Fibroblast of the aortic adventitia (primary cell): ENCODE measurements around the gene CNNM3. TPM values are rescaled to one million over a fixed set of nuclear protein-coding genes. Genes with fewer than 3 reads are reported as not detected.

Experiments used
- DNase-seq: peaks from one replicate; pipeline ENCODE4 v3.0.0-alpha.2; 2010; ENCODE audit warnings: low read depth
- H3K4me3 ChIP-seq: 2 replicates; pipeline ENCODE4 v1.5.1; 2011; ENCODE audit warnings: low read depth, mild to moderate bottlenecking, control low read depth, low read length, moderate library complexity
- total RNA-seq: library from RNA; depleted of rRNA; stranded (reverse); fragments of >200 nt; gene quantifications from 2 replicates; pipeline ENCODE4 v1.2.3, GENCODE V29; 2012; ENCODE audit warnings: low replicate concordance
- TF ChIP-seq, protein P1 (sequence below): IDR thresholded peaks from 2 replicates; pipeline ENCODE4 v1.5.1; 2011; ENCODE audit warnings: mild to moderate bottlenecking, low read length, control low read depth, inconsistent platforms; ENCODE audit not compliant: insufficient read depth

Gene CNNM3
- total RNA-seq, 1 donor: 6.9 TPM

DNA sequence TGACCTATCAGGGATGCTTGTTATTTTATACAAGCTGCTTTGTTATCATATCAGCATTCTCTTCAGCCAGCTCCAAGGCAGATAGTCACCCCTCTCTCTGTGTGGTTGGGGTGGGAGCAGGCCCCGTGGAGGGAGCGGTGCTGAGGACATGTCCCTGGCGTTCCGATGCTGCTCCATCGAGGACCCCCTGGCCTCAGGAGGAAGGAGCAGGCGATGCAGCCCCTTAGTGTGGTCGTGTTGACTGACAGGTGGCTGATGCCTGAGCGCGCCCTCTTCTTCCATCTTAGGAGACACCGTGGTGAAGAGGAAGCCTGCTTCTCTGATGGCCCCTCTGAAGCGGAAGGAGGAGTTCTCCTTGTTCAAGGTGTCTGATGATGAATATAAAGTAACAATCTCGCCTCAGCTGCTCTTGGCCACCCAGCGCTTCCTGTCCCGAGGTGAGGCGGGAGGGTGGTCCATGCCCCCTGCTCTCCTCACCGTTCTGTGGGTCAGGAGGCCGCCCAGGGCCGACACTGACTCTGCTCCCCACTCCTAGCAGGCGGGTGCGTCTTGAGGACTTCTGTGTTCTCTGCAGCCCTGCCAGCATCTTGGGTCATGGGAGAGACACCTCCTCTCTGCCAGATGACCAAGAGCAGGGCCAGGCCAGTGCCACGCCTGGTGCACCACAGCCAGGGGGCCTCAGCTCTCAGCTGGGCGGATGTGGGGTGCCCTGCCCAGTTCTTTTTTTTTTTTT lies 10.6 kb downstream of the CNNM3 start:
- TF ChIP-seq, protein P1, sequence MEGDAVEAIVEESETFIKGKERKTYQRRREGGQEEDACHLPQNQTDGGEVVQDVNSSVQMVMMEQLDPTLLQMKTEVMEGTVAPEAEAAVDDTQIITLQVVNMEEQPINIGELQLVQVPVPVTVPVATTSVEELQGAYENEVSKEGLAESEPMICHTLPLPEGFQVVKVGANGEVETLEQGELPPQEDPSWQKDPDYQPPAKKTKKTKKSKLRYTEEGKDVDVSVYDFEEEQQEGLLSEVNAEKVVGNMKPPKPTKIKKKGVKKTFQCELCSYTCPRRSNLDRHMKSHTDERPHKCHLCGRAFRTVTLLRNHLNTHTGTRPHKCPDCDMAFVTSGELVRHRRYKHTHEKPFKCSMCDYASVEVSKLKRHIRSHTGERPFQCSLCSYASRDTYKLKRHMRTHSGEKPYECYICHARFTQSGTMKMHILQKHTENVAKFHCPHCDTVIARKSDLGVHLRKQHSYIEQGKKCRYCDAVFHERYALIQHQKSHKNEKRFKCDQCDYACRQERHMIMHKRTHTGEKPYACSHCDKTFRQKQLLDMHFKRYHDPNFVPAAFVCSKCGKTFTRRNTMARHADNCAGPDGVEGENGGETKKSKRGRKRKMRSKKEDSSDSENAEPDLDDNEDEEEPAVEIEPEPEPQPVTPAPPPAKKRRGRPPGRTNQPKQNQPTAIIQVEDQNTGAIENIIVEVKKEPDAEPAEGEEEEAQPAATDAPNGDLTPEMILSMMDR: no peak
- DNase-seq: no peak
- no peak overlapping the region for H3K4me3 ChIP-seq

DNA sequence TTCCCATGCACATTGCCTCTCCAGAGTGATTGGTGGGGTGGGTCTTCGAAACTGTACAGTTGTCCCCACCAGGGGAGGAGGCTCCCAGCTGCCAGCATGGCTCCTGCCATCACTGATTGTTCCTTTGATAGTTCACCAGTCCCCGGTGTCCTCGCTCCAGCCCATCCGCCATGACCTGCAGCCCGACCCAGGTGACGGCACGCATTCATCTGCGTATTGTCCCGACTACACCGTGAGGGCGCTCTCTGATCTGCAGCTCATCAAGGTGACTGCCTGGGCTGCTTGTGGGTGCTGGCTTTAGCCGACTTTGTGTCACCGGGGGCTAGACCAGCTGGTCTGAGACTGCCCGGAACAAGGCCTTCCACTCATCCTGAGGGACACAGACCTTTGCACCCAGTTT lies 12.4 kb downstream of the CNNM3 start:
- no peak overlapping the region for H3K4me3 ChIP-seq
- TF ChIP-seq, protein P1: no peak

DNA sequence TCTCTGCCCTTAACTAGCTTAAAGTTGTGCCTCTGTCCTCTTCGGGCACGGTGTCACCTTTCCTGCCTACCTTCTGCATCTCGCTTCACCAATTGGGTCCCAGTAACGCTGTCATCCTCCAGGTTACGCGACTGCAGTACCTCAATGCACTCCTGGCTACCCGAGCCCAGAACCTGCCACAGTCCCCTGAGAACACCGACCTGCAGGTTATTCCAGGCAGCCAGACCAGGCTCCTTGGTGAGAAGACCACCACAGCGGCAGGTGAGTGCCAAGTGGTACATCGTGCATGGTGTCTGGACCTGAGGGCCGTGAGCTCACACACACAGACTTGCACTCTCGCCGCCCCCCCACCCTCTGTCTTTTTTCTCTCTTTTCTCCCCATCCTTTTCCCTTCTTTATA lies 12.8 kb downstream of the CNNM3 start:
- DNase-seq: no peak
- H3K4me3 ChIP-seq: no peak overlapping the region
- TF ChIP-seq, protein P1: no peak

More for the DNA sequence above, 12.4 kb downstream of the CNNM3 start:
- DNase-seq: no peak

DNA sequence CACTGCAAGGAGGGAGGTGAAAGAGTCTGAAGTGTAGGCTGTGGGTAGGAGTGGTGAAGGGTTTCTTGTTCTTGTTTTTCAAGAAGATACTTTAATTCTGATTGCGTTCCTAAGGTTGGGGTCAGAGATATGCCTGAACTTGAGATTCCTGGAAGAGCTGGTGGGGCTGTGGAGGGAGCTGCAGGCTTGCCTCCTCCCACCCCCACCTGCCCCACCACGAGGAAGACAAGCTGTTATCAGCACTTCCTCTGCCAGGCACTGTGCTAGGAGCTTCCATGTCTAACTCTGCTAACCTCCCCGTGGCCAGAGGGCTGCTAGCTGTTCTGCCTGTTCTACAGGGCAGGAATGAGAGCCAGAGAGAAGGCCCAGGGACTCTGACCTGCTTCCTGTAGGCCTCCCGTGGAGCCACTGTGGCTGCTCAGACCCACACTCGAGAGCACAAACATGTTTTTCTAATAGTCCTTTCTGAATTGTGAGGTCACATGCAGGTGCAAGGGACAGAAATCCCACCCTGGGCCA lies 14.0 kb downstream of the CNNM3 start:
- TF ChIP-seq, protein P1: no peak
- no peak overlapping the region for H3K4me3 ChIP-seq
- no peak for DNase-seq

DNA sequence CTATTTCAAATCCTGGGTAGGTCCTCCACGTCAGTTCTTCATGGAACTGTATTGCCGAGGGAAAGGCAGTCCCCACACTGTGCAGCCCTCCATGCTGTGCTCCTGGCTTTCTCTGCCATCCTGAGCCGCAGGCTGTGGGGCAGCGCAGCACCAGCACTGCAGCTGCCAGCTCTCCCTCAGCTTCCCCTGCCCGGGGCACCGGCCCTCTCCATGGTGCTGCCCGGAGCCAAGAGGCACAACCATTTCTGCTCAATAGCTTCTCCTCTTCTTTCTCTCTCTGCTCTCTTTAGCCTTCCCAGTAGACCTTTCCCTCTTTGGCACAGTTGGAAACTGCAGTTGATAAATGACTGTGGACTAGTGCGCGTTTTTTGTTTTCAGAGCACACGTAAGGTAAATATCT lies 15.6 kb downstream of the CNNM3 start:
- TF ChIP-seq, protein P1: no peak
- DNase-seq: no peak
- H3K4me3 ChIP-seq: no peak overlapping the region

DNA sequence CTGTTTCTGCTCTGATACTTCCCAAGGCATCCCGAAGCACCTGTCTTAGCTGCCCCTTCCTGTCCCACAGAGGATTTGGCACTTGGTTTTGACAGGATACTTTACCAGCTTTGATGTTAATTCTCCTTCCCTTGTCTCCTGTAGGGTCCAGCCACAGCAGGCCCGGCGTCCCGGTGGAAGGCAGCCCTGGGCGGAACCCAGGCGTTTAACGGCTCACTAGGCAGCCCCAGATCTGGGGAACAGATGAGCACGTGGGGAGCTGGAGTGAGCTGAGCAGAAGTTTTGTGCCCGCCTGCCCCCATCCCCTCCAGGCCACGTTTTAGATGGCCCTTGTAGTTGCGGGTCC lies 16.3 kb downstream of the CNNM3 start:
- TF ChIP-seq, protein P1: no peak
- DNase-seq: no peak
- H3K4me3 ChIP-seq: no peak overlapping the region
